Measurements from ENCODE around the gene FRMPD2.

Gene FRMPD2

GRCh38 chr10:48274636-48275035 is at the start of gene FRMPD2:
Gene FRMPD2 (minus strand): TSS chr10:48274696. CDS start chr10:48274567, 129 bp downstream.
- Histone ChIP-seq H3K27ac (ENCODE audit: low read length) (no peak within 1 kb of the TSS), H3K9me3 (ENCODE audit: control insufficient read depth in 2 of 2, low read length in 2 of 2) (peaks cover 0 to 2% of the 10 kb centered on the region in 2 donors), H3K9ac (ENCODE audit: low read length in 2 of 2) (no peak within 1 kb of the TSS), H3K4me1 (ENCODE audit: control insufficient read depth, insufficient read depth, low read length) (no peaks in the 10 kb centered on the region), H3K27me3 (ENCODE audit: control insufficient read depth in 1 of 2, insufficient read depth in 2 of 2, low read length in 2 of 2) (no peaks in the 10 kb centered on the region), H3K4me3 (ENCODE audit: low read length in 2 of 2) (no peak within 1 kb of the TSS), H3K36me3 (ENCODE audit: control insufficient read depth in 2 of 2, insufficient read depth in 2 of 2, low read length in 2 of 2) (no peaks in the 10 kb centered on the region)

- H3K9me3 ChIP-seq (ENCODE audit: control insufficient read depth in 2 of 2, low read length in 2 of 2): no peaks in the 10 kb centered on the region
- H3K9ac ChIP-seq (ENCODE audit: low read length in 2 of 2): no peak overlapping the region
- no peak overlapping the region for H3K4me3 ChIP-seq (ENCODE audit: low read length in 2 of 2)
- H3K4me1 ChIP-seq (ENCODE audit: control insufficient read depth, insufficient read depth, low read length): no peaks in the 10 kb centered on the region
- H3K36me3 ChIP-seq (ENCODE audit: control insufficient read depth in 2 of 2, insufficient read depth in 2 of 2, low read length in 2 of 2): no peaks in the 10 kb centered on the region
- no peaks in the 10 kb centered on the region for H3K27me3 ChIP-seq (ENCODE audit: control insufficient read depth in 1 of 2, insufficient read depth in 2 of 2, low read length in 2 of 2)
- no peak overlapping the region for H3K27ac ChIP-seq (ENCODE audit: low read length)
Observed at GRCh38 chr10:48322017-48322416, 47.5 kb upstream of the FRMPD2 start.

GRCh38 chr10:48317321-48317990 is 43.0 kb upstream of the FRMPD2 start:
- Histone ChIP-seq H3K9ac (ENCODE audit: low read length in 2 of 2) (no peak overlapping the region), H3K4me1 (ENCODE audit: control insufficient read depth, insufficient read depth, low read length) (no peaks in the 10 kb centered on the region), H3K9me3 (ENCODE audit: control insufficient read depth in 2 of 2, low read length in 2 of 2) (no peaks in the 10 kb centered on the region), H3K27ac (ENCODE audit: low read length) (no peak overlapping the region), H3K36me3 (ENCODE audit: control insufficient read depth in 2 of 2, insufficient read depth in 2 of 2, low read length in 2 of 2) (no peaks in the 10 kb centered on the region), H3K4me3 (ENCODE audit: low read length in 2 of 2) (no peak overlapping the region), H3K27me3 (ENCODE audit: control insufficient read depth in 1 of 2, insufficient read depth in 2 of 2, low read length in 2 of 2) (no peaks in the 10 kb centered on the region)

GRCh38 chr10:48316236-48316635 is 41.7 kb upstream of the FRMPD2 start:
- no peak overlapping the region for H3K9ac ChIP-seq (ENCODE audit: low read length in 2 of 2)
- H3K27me3 ChIP-seq (ENCODE audit: control insufficient read depth in 1 of 2, insufficient read depth in 2 of 2, low read length in 2 of 2): no peaks in the 10 kb centered on the region
- H3K27ac ChIP-seq (ENCODE audit: low read length): no peak overlapping the region
- H3K9me3 ChIP-seq (ENCODE audit: control insufficient read depth in 2 of 2, low read length in 2 of 2): no peaks in the 10 kb centered on the region
- no peaks in the 10 kb centered on the region for H3K4me1 ChIP-seq (ENCODE audit: control insufficient read depth, insufficient read depth, low read length)
- H3K4me3 ChIP-seq (ENCODE audit: low read length in 2 of 2): no peak overlapping the region
- no peaks in the 10 kb centered on the region for H3K36me3 ChIP-seq (ENCODE audit: control insufficient read depth in 2 of 2, insufficient read depth in 2 of 2, low read length in 2 of 2)

- Histone ChIP-seq H3K9ac (ENCODE audit: low read length in 2 of 2) (no peak overlapping the region), H3K4me3 (ENCODE audit: low read length in 2 of 2) (no peak overlapping the region), H3K9me3 (ENCODE audit: control insufficient read depth in 2 of 2, low read length in 2 of 2) (no peaks in the 10 kb centered on the region), H3K36me3 (ENCODE audit: control insufficient read depth in 2 of 2, insufficient read depth in 2 of 2, low read length in 2 of 2) (no peaks in the 10 kb centered on the region), H3K4me1 (ENCODE audit: control insufficient read depth, insufficient read depth, low read length) (no peaks in the 10 kb centered on the region), H3K27ac (ENCODE audit: low read length) (no peak overlapping the region), H3K27me3 (ENCODE audit: control insufficient read depth in 1 of 2, insufficient read depth in 2 of 2, low read length in 2 of 2) (no peaks in the 10 kb centered on the region)
Observed at GRCh38 chr10:48314107-48314506, 39.6 kb upstream of the FRMPD2 start.

- Histone ChIP-seq H3K4me3 (ENCODE audit: low read length in 2 of 2) (no peak overlapping the region), H3K27ac (ENCODE audit: low read length) (no peak overlapping the region), H3K27me3 (ENCODE audit: control insufficient read depth in 1 of 2, insufficient read depth in 2 of 2, low read length in 2 of 2) (no peaks in the 10 kb centered on the region), H3K4me1 (ENCODE audit: control insufficient read depth, insufficient read depth, low read length) (peaks cover 3% of the 10 kb centered on the region), H3K9me3 (ENCODE audit: control insufficient read depth in 2 of 2, low read length in 2 of 2) (no peaks in the 10 kb centered on the region), H3K9ac (ENCODE audit: low read length in 2 of 2) (no peak overlapping the region), H3K36me3 (ENCODE audit: control insufficient read depth in 2 of 2, insufficient read depth in 2 of 2, low read length in 2 of 2) (no peaks in the 10 kb centered on the region)
Observed at GRCh38 chr10:48309711-48310226, 35.3 kb upstream of the FRMPD2 start.

GRCh38 chr10:48307711-48308018 is 33.2 kb upstream of the FRMPD2 start:
- Histone ChIP-seq H3K4me1 (ENCODE audit: control insufficient read depth, insufficient read depth, low read length) (peaks cover 3% of the 10 kb centered on the region), H3K27ac (ENCODE audit: low read length) (peak overlapping the region; percentile 69), H3K36me3 (ENCODE audit: control insufficient read depth in 2 of 2, insufficient read depth in 2 of 2, low read length in 2 of 2) (no peaks in the 10 kb centered on the region), H3K9me3 (ENCODE audit: control insufficient read depth in 2 of 2, low read length in 2 of 2) (no peaks in the 10 kb centered on the region), H3K4me3 (ENCODE audit: low read length in 2 of 2) (peak overlapping the region; percentile 86 to 92), H3K9ac (ENCODE audit: low read length in 2 of 2) (peak overlapping the region; percentile 62 to 80), H3K27me3 (ENCODE audit: control insufficient read depth in 1 of 2, insufficient read depth in 2 of 2, low read length in 2 of 2) (no peaks in the 10 kb centered on the region)

- H3K9me3 ChIP-seq (ENCODE audit: control insufficient read depth in 2 of 2, low read length in 2 of 2): no peaks in the 10 kb centered on the region
- H3K27ac ChIP-seq (ENCODE audit: low read length): peak overlapping the region; percentile 69
- no peaks in the 10 kb centered on the region for H3K27me3 ChIP-seq (ENCODE audit: control insufficient read depth in 1 of 2, insufficient read depth in 2 of 2, low read length in 2 of 2)
- peak overlapping the region; percentile 86 to 92 for H3K4me3 ChIP-seq (ENCODE audit: low read length in 2 of 2)
- peaks cover 3% of the 10 kb centered on the region for H3K4me1 ChIP-seq (ENCODE audit: control insufficient read depth, insufficient read depth, low read length)
- no peaks in the 10 kb centered on the region for H3K36me3 ChIP-seq (ENCODE audit: control insufficient read depth in 2 of 2, insufficient read depth in 2 of 2, low read length in 2 of 2)
- H3K9ac ChIP-seq (ENCODE audit: low read length in 2 of 2): peak overlapping the region; percentile 62 to 80
Observed at GRCh38 chr10:48306870-48307710, 32.6 kb upstream of the FRMPD2 start.

- no peaks in the 10 kb centered on the region for H3K9me3 ChIP-seq (ENCODE audit: control insufficient read depth in 2 of 2, low read length in 2 of 2)
- peak within 1 kb of the TSS; percentile 62 to 80 for H3K9ac ChIP-seq (ENCODE audit: low read length in 2 of 2)
- peaks cover 3% of the 10 kb centered on the region for H3K4me1 ChIP-seq (ENCODE audit: control insufficient read depth, insufficient read depth, low read length)
- H3K27ac ChIP-seq (ENCODE audit: low read length): peak within 1 kb of the TSS; percentile 69
- no peaks in the 10 kb centered on the region for H3K27me3 ChIP-seq (ENCODE audit: control insufficient read depth in 1 of 2, insufficient read depth in 2 of 2, low read length in 2 of 2)
- no peaks in the 10 kb centered on the region for H3K36me3 ChIP-seq (ENCODE audit: control insufficient read depth in 2 of 2, insufficient read depth in 2 of 2, low read length in 2 of 2)
- H3K4me3 ChIP-seq (ENCODE audit: low read length in 2 of 2): peak within 1 kb of the TSS; percentile 86 to 92
Observed at GRCh38 chr10:48306265-48306869, 31.9 kb upstream of the FRMPD2 start, which contains the start of gene MAPK8. Gene MAPK8 (plus strand): TSS chr10:48306677. CDS start chr10:48401661, 94,984 bp downstream.

- H3K9me3 ChIP-seq (ENCODE audit: control insufficient read depth in 2 of 2, low read length in 2 of 2): no peaks in the 10 kb centered on the region
- H3K4me1 ChIP-seq (ENCODE audit: control insufficient read depth, insufficient read depth, low read length): peaks cover 3% of the 10 kb centered on the region
- H3K4me3 ChIP-seq (ENCODE audit: low read length in 2 of 2): peak overlapping the region; percentile 40 to 86
- no peaks in the 10 kb centered on the region for H3K27me3 ChIP-seq (ENCODE audit: control insufficient read depth in 1 of 2, insufficient read depth in 2 of 2, low read length in 2 of 2)
- no peaks in the 10 kb centered on the region for H3K36me3 ChIP-seq (ENCODE audit: control insufficient read depth in 2 of 2, insufficient read depth in 2 of 2, low read length in 2 of 2)
- H3K9ac ChIP-seq (ENCODE audit: low read length in 2 of 2): peak overlapping the region; percentile 37 to 42
- peak overlapping the region; percentile 62 for H3K27ac ChIP-seq (ENCODE audit: low read length)
Observed at GRCh38 chr10:48305905-48306264, 31.4 kb upstream of the FRMPD2 start.

Measured in stomach smooth muscle (tissue), 2 donors.